Measurements from ENCODE around the gene JARID2. TPM values are rescaled to one million over a fixed set of nuclear protein-coding genes. Genes with fewer than 3 reads are reported as not detected.

Gene JARID2
- total RNA-seq, 2 donors from 2014 or later: 10.0 to 11.2 TPM

- DNase-seq (no peak), ATAC-seq (no peak)
- intact Hi-C loops (cut with DNase I, micrococcal nuclease): no loop called here
Observed at GRCh38 chr6:15338476-15338875, 92.6 kb downstream of the JARID2 start.

GRCh38 chr6:15339081-15339480, 93.2 kb downstream of the JARID2 start:
- ATAC-seq: no peak
- no peak for DNase-seq
- intact Hi-C loops (cut with DNase I, micrococcal nuclease): no loop called here

- DNase-seq: no peak
- ATAC-seq: no peak
- intact Hi-C loops (cut with DNase I, micrococcal nuclease): no loop called here
Observed at GRCh38 chr6:15340105-15340601, 94.3 kb downstream of the JARID2 start.

- intact Hi-C loops (cut with DNase I, micrococcal nuclease): no loop called here
- ATAC-seq (no peak), DNase-seq (no peak)
Observed at GRCh38 chr6:15340775-15341174, 94.9 kb downstream of the JARID2 start.

DNA sequence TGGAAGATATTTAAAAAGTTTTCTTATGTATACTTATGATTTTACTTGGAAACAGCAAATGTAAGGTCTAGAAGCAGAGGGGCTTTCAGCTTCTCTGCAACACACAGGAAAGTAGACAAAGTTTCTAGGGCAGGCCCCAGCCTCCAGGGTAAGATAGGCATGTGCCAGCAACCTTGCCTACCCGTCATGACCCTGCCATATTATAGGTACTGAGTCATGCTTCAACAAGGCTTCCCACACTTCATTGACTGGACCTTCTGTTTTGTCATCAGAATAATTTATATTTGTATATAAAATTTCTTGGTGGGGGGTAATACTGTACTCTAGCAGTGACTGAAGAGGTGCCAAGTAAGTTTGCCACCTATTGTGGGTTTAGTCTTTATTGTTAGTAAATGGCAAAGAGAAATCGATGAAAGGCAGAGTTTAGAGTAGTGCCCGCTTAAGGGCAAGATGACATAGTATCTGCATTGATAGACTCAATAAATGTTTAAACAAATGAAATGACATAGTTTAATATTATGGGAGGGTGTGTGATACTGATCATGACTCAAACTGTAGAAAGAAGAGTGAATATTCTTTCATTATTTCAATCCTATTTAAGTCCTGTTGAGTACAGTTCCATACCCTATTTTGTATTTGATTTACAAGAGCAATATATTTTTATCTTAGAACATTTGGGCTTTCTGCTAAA, 95.6 kb downstream of the JARID2 start:
- ATAC-seq: no peak
- no peak for DNase-seq

GRCh38 chr6:15342114-15342513, 96.2 kb downstream of the JARID2 start:
- ATAC-seq (no peak), DNase-seq (no peak)
- intact Hi-C loops (cut with DNase I, micrococcal nuclease): no loop called here

More for the DNA sequence above, 95.6 kb downstream of the JARID2 start:
- intact Hi-C loops (cut with DNase I, micrococcal nuclease): no loop called here

- ATAC-seq (no peak), DNase-seq (no peak)
- intact Hi-C loops (cut with DNase I, micrococcal nuclease): no loop called here
Observed at GRCh38 chr6:15343490-15344191, 97.8 kb downstream of the JARID2 start.

GRCh38 chr6:15344192-15344519, 98.3 kb downstream of the JARID2 start:
- intact Hi-C loops (cut with DNase I, micrococcal nuclease): no loop called here
- DNase-seq (no peak), ATAC-seq (no peak)

GRCh38 chr6:15344831-15345230, 99.0 kb downstream of the JARID2 start:
- ATAC-seq: no peak
- no peak for DNase-seq
- intact Hi-C loops (cut with DNase I, micrococcal nuclease): no loop called here

DNA sequence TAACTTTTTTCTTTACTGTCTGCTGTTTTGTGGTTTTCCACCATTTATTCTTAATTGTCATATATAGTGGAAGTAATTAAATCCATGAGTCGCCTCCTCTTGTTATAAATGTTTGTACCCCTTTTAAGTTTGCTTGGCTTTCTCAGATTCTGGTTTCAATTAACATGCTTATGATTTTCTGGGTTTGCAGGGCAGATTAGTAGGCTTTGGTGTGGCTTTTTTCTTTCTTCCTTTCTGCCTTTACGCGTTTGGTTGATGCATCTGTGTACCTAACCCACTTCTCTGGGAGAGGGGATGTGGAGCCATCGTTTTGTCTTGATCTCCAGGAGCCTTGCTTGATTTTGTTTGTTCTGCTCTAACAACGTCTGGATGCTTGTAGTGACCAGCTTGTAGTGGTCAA, 100.4 kb downstream of the JARID2 start:
- DNase-seq (no peak), ATAC-seq (no peak)
- intact Hi-C loops (cut with DNase I, micrococcal nuclease): no loop called here

DNA sequence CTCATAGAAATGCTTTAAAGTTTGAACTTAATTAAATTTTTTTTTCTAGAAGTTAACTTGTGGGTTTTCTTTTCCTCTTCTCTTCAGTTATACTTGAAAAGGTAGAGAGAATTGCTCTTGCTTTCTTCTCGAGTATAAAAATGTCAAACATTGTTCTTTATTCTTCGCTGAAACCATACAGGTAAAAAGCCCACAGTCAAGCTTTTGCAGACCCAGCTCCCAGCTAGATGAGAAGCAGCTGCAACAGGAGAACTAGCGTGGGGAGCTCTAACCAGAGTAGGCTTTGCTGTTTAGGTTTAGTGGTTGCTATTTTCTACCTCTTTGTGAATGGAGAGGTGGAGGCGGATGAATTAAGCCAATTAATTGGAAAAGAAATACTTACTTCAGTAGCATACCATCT, 102.7 kb downstream of the JARID2 start:
- intact Hi-C loops (cut with DNase I, micrococcal nuclease): no loop called here
- no peak for DNase-seq
- ATAC-seq: no peak

GRCh38 chr6:15349379-15349778, 103.5 kb downstream of the JARID2 start:
- DNase-seq (no peak), ATAC-seq (no peak)
- intact Hi-C loops (cut with DNase I, micrococcal nuclease): no loop called here

DNA sequence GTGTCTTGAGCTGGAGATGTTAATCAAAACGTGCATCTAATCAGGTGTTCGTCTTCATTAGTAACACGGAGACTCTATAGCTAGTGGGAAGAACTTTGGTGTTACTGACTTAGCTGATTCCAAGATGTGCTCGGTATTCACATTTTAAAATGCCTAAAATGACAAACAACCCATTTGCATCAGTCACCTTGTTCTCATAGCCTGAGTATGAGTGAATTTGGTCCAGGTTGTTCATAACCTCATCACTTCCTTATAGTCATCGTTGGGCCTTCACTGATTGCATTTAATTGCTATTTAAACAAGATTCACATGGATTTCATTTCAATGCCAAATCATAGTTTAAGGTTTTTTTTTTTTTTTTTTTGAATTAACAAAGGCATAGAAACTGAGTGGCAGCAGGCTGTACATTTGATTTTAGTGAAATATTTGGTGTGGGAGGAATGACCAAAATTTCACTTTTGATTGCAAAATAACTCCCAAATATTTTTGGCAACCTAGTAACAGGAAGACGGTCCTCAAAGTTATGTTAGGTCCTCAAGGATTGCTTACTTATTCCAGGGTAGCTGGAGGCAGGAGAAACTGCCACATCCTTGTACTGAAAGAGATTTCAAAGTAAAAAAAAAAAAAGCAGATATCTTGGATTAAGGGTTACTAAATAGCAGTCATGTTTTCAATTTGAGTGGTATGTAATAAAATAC, 104.7 kb downstream of the JARID2 start:
- DNase-seq (no peak), ATAC-seq (no peak)
- intact Hi-C loops (cut with DNase I, micrococcal nuclease): no loop called here

DNA sequence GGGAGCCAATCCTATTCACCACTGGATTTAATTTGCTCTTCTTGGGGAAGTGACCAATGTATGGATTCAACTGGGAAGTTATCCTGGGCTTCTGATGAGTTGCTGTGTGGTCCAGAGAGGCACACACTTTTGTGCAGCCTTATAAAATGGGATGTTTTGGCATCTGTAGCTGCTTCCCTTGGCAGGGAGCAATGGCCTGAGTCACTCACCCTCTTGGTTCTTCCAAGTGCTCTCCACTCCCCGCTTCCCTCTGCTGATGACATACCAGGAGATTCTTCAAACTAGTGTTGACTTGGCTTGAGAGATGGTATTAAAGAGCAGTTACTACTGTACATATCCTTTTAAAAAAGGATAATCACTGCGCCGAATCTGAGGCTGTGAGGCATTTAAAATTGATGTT, 105.8 kb downstream of the JARID2 start:
- intact Hi-C loops (cut with DNase I, micrococcal nuclease): no loop called here
- peak in 1 of 2 donors; percentile 37 for DNase-seq
- ATAC-seq: no peak

GRCh38 chr6:15352220-15352619, 106.4 kb downstream of the JARID2 start:
- ATAC-seq (no peak), DNase-seq (no peak)
- intact Hi-C loops (cut with DNase I, micrococcal nuclease): no loop called here

- intact Hi-C loops (cut with DNase I, micrococcal nuclease): no loop called here
- no peak for DNase-seq
- no peak for ATAC-seq
Observed at GRCh38 chr6:15352845-15353244, 107.0 kb downstream of the JARID2 start.

- DNase-seq (no peak), ATAC-seq (no peak)
- intact Hi-C loops (cut with DNase I, micrococcal nuclease): no loop called here
Observed at GRCh38 chr6:15355683-15356099, 109.8 kb downstream of the JARID2 start.

DNA sequence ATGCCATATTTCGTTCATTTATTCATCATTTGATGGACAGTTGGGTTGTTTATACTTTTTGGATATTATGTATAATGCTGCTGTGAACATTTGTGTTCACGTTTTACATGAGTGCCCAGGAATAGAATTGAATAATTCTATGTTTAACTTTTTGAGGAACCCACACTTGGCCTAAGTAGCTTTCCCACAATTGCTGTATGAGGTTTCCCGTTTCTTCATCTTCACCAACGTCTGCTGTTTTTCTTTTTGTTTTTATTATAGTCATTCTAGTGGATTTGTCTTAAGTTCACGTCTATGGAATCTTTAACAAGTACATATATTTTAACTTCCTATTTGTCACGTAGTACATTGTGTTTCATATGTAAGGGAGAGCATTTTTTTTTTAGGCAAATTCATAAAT, 110.3 kb downstream of the JARID2 start:
- intact Hi-C loops (cut with DNase I, micrococcal nuclease): no loop called here
- no peak for ATAC-seq
- no peak for DNase-seq

DNA sequence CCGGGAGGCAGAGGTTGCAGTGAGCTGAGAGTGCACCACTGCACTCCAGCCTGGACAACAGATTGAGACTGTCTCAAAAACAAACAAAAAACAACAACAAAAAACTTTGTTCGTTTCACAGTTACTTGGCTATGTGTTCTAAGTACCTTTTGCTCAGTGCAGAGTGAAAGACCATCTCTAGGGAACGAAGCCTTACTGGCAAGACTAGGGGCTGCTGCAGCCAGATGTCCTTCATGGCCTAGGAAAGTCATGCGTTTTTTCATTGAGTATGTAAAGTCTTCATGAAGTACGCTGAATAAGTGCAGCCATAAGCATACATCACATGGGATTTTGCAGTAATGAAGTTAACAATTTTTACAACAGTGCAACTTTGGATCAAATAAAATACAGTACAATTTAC, 111.1 kb downstream of the JARID2 start:
- ATAC-seq: no peak
- intact Hi-C loops (cut with DNase I, micrococcal nuclease): no loop called here
- no peak for DNase-seq

DNA sequence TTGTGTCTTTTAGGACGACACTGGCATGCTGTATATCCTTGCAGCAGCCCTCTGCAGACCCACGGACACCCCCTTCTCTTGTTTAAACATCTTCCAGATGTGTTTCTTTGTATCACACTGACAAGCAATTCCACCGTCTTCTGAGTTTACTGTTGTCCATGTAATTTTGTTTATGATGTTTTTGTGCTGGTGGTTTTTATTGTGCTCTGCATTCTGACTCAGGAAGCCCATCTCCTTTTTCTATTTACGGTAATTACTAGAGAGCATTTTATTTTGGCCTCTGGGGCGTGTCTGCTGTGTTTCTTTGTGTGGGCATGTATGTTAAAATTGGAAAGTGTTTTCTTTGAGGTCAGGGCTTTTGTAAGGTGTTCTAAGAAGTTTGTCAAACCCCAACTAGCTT, 111.9 kb downstream of the JARID2 start:
- no peak for DNase-seq
- no peak for ATAC-seq
- intact Hi-C loops (cut with DNase I, micrococcal nuclease): no loop called here

All from left colon (tissue), 2 donors.